ENCODE measurements around the gene DMGDH. TPM values are rescaled to one million over a fixed set of nuclear protein-coding genes. Genes with fewer than 3 reads are reported as not detected.

The DMGDH gene
- total RNA-seq, 1 experiment from 2014 or later, result not detected

DNA sequence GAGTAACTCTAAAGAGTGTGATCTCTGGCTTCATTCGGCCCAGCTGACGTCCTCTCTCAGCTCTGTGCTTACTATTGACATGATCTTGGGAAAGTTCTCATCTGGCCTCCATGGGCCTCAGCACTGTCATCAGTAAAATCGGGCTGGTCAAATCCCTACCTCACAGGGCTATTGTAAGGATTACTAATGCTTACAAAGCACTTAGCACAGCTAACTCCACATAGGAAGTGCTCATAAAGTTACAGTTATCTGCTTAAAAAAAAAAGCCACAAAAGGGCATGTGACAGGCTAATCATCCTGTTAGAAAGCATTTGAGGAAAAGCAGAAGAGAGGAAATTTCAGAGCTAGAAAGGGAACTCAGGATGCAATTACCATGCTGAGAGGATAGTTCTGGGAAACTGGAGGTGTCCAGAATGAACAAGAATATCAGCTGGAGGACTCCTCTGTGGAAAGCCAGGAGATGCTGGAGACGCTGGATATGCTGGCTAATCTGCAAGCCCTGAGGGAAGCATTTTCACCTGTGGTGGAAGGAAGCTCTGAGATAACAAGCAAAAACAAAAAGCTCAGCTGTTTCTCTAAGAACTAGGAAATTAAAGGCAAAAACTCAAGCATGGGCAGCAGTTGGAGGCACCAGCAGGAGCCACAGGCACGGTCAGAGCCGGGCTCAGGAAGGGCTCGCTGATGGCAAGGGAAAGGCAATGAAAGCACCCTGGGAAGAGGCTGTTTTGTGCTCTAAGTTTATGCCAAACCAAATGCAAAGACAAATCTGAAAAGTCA, 37.7 kb upstream of the DMGDH start:
- H3K4me1 Mint-ChIP-seq, result peaks cover 3 to 6% of the 10 kb centered on the region in 2 experiments
- no peak overlapping the region for H3K27ac ChIP-seq (ENCODE audit: insufficient read length, low read depth, low read length)
- no peaks in the 10 kb centered on the region for H3K9me3 ChIP-seq (ENCODE audit: control insufficient read depth, low read depth, low read length)
- H2BK5ac ChIP-seq (ENCODE audit: insufficient read length, low read length), result no peak overlapping the region
- H4K91ac ChIP-seq (ENCODE audit: insufficient read length, low read depth, low read length), result no peak overlapping the region
- no peak overlapping the region for H3K18ac ChIP-seq (ENCODE audit: insufficient read length, low read depth, low read length)
- no peak overlapping the region; a peak in 1 of 7 replicates for H3K27ac Mint-ChIP-seq
- no peak overlapping the region for H3K23ac ChIP-seq (ENCODE audit: insufficient read length, low read depth, low read length)
- H3K27me3 Mint-ChIP-seq (ENCODE audit: low read depth), result peaks cover 23% of the 10 kb centered on the region
- H3K79me1 ChIP-seq (ENCODE audit: insufficient read depth, low read depth, low read length, poor library complexity, severe bottlenecking), result no peaks in the 10 kb centered on the region
- no peak overlapping the region for H2BK12ac ChIP-seq (ENCODE audit: insufficient read length, low read depth, low read length)
- H3K4me1 ChIP-seq (ENCODE audit: insufficient read depth, low read length), result no peaks in the 10 kb centered on the region; the same call in 1 of the 2 replicates
- H2AFZ ChIP-seq (ENCODE audit: low read length), result no peak overlapping the region
- no peak overlapping the region for H3K4me3 Mint-ChIP-seq
- peaks cover 9% of the 10 kb centered on the region for H3K23me2 ChIP-seq (ENCODE audit: insufficient read length, low read depth, low read length, poor library complexity, severe bottlenecking)
- H2BK15ac ChIP-seq (ENCODE audit: low read depth, low read length), result no peak overlapping the region
- H4K20me1 ChIP-seq (ENCODE audit: control insufficient read depth, insufficient read depth, insufficient read length), result no peaks in the 10 kb centered on the region
- no peak overlapping the region for H3K56ac ChIP-seq (ENCODE audit: insufficient read length, low read depth, low read length)
- WGBS (ENCODE audit: extremely low coverage, insufficient read length, low lambda C conversion rate), result no CpG with 5 or more reads among the region's 7 CpGs
- DNase-seq, result no peak
- H3K9me3 Mint-ChIP-seq, result no peaks in the 10 kb centered on the region; a peak in 2 of 5 replicates
- no peak overlapping the region for H2BK120ac ChIP-seq (ENCODE audit: low read depth, low read length, poor library complexity, severe bottlenecking)
- no peak overlapping the region for H3K14ac ChIP-seq (ENCODE audit: insufficient read depth, low read length)
- TF ChIP-seq, protein P1, sequence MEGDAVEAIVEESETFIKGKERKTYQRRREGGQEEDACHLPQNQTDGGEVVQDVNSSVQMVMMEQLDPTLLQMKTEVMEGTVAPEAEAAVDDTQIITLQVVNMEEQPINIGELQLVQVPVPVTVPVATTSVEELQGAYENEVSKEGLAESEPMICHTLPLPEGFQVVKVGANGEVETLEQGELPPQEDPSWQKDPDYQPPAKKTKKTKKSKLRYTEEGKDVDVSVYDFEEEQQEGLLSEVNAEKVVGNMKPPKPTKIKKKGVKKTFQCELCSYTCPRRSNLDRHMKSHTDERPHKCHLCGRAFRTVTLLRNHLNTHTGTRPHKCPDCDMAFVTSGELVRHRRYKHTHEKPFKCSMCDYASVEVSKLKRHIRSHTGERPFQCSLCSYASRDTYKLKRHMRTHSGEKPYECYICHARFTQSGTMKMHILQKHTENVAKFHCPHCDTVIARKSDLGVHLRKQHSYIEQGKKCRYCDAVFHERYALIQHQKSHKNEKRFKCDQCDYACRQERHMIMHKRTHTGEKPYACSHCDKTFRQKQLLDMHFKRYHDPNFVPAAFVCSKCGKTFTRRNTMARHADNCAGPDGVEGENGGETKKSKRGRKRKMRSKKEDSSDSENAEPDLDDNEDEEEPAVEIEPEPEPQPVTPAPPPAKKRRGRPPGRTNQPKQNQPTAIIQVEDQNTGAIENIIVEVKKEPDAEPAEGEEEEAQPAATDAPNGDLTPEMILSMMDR (conservative IDR thresholded peaks at IDR 0.05), result no peak
- H3K36me3 Mint-ChIP-seq (ENCODE audit: insufficient read depth in 1 of 3, low read depth in 3 of 3), result peaks cover 0 to 2% (median 0%) of the 10 kb centered on the region in 3 experiments; a peak in 1 of 7 replicates
- no peak overlapping the region for H2AK5ac ChIP-seq (ENCODE audit: insufficient read length, low read length)
- H3K9ac ChIP-seq (ENCODE audit: extremely low read depth, insufficient read length, low read length), result no peak overlapping the region
- no peak overlapping the region for H3T11ph ChIP-seq (ENCODE audit: low read length)
- no peak overlapping the region for H3K4ac ChIP-seq (ENCODE audit: low read depth, low read length)
- no peak overlapping the region for H4K8ac ChIP-seq (replicated peaks; ENCODE audit: insufficient read length, low read depth, low read length)
- H4K5ac ChIP-seq (ENCODE audit: insufficient read length, low read depth, low read length), result no peak overlapping the region
- no peak overlapping the region for H3K4me2 ChIP-seq (ENCODE audit: insufficient read depth, insufficient read length, low read length)
- peaks cover 5% of the 10 kb centered on the region; the same call in 1 of the 2 replicates for H3K27me3 ChIP-seq (ENCODE audit: insufficient read depth, low read length)
- H3K79me2 ChIP-seq (ENCODE audit: insufficient read depth, low read length), result no peaks in the 10 kb centered on the region
- H2BK20ac ChIP-seq (ENCODE audit: low read depth, low read length, poor library complexity, severe bottlenecking), result no peak overlapping the region

Measured in H9 (cell line).